NB4 (cell line): ENCODE results near the gene VEGFA.

ENCODE experiments used
- CTCF ChIP-seq: IDR thresholded peaks from one replicate; pipeline ENCODE4 v1.5.1; 2012; ENCODE audit warnings: low read depth, low read length
- MYC ChIP-seq: IDR thresholded peaks from 2 replicates; pipeline ENCODE4 v1.6.1; 2011; ENCODE audit warnings: low read depth, low read length
- POLR2A ChIP-seq: IDR thresholded peaks from 2 replicates; pipeline ENCODE4 v1.6.1; 2011; ENCODE audit warnings: mild to moderate bottlenecking; ENCODE audit not compliant: insufficient read length; ENCODE audit errors: extremely low read depth

- TF ChIP-seq CTCF (no peak), POLR2A (no peak), MYC (no peak)
Measured at GRCh38 chr6:43825187-43826115, 55.4 kb downstream of the VEGFA start.
